A673 (cell line): ENCODE data around the gene ATXN10.

ENCODE experiments used
- EZH2 ChIP-seq: fragments of 200-600 bp; sonication (generic); IDR thresholded peaks from 2 replicates; pipeline ENCODE4 v1.6.1; 2017; ENCODE audit warnings: borderline replicate concordance, low read depth, mild to moderate bottlenecking, mixed read lengths, antibody characterized with exemption, low read length; ENCODE audit not compliant: poor library complexity, severe bottlenecking
- TF ChIP-seq, protein P1 (sequence below): fragments of 300-800, 200-600 bp; sonication (generic); conservative IDR thresholded peaks from 2 replicates; pipeline ENCODE4 v1.5.1; 2017; ENCODE audit warnings: low read depth, mild to moderate bottlenecking, antibody characterized with exemption, low read length, moderate library complexity, mixed read lengths

DNA sequence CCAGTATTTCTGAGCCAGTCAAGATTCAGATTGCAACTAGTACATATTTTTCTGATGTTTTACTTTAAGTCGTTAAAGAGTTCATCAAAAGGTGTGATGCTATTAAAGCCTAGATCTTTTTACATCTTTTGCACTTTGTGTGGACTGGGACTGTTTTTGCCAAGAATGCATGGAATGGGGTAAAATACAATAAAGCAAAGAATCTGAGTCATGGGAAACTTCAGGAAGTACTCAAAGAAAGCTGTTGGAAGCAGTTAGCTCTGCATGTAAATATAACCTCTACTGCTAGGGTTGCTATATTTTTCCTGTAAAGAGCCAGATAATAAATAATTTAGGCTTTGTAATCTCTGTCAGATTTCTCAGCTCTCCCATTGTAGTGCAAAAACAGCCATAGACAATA is 20.9 kb downstream of the ATXN10 start:
- TF ChIP-seq, protein P1, sequence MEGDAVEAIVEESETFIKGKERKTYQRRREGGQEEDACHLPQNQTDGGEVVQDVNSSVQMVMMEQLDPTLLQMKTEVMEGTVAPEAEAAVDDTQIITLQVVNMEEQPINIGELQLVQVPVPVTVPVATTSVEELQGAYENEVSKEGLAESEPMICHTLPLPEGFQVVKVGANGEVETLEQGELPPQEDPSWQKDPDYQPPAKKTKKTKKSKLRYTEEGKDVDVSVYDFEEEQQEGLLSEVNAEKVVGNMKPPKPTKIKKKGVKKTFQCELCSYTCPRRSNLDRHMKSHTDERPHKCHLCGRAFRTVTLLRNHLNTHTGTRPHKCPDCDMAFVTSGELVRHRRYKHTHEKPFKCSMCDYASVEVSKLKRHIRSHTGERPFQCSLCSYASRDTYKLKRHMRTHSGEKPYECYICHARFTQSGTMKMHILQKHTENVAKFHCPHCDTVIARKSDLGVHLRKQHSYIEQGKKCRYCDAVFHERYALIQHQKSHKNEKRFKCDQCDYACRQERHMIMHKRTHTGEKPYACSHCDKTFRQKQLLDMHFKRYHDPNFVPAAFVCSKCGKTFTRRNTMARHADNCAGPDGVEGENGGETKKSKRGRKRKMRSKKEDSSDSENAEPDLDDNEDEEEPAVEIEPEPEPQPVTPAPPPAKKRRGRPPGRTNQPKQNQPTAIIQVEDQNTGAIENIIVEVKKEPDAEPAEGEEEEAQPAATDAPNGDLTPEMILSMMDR: no peak
- no peak for TF ChIP-seq EZH2
